Measurements from ENCODE around the gene SEC61A1.

Gene SEC61A1

DNA sequence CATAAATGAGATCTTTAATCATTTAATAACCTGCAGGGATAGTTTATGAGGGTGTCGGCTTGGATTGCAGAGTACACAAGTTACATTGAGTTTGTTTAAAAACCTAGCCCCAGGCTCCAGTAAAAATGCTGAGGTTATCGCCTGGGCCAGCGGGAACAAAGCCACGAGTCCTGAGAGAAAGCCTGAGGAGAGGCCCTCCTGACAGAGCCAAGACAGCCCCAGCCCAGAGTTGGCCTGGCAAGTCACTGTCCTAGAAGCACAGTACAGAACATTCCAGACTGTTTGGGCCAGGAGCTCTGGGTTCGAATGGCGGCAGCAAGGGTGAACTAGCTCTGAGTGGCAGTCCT is 32.4 kb downstream of the SEC61A1 start:
- H3K4me3 ChIP-seq (replicated peaks; ENCODE audit: low read depth, low read length): no peak overlapping the region
- no peak for DNase-seq (ENCODE audit: extremely low read depth, low read depth)
- TF ChIP-seq, protein P1, sequence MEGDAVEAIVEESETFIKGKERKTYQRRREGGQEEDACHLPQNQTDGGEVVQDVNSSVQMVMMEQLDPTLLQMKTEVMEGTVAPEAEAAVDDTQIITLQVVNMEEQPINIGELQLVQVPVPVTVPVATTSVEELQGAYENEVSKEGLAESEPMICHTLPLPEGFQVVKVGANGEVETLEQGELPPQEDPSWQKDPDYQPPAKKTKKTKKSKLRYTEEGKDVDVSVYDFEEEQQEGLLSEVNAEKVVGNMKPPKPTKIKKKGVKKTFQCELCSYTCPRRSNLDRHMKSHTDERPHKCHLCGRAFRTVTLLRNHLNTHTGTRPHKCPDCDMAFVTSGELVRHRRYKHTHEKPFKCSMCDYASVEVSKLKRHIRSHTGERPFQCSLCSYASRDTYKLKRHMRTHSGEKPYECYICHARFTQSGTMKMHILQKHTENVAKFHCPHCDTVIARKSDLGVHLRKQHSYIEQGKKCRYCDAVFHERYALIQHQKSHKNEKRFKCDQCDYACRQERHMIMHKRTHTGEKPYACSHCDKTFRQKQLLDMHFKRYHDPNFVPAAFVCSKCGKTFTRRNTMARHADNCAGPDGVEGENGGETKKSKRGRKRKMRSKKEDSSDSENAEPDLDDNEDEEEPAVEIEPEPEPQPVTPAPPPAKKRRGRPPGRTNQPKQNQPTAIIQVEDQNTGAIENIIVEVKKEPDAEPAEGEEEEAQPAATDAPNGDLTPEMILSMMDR (IDR thresholded peaks at IDR 0.05; ENCODE audit: low read depth, low read length, missing control alignments): no peak

DNA sequence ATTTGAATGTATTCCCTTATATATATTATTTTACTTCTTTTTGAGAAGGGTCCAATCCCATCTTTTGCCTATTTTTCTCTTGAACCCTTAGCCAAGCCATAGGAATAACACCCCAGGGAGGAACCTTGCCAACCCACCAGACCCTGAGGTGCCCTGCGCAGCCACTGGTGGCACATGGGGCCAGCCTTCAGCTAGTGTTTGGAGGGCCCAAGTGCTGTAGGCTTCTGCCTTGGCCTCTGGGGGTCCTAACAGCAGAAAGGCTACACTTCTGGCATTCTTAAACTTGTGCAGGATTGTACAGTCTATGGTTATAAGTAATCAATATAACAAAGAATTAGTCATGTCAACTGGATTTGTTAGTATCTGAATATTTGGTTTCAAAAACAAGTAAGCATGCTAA is 36.9 kb downstream of the SEC61A1 start:
- H3K4me3 ChIP-seq (replicated peaks; ENCODE audit: low read depth, low read length): no peak overlapping the region
- TF ChIP-seq, protein P1 (IDR thresholded peaks at IDR 0.05; ENCODE audit: low read depth, low read length, missing control alignments): no peak
- no peak for DNase-seq (ENCODE audit: extremely low read depth, low read depth)

DNA sequence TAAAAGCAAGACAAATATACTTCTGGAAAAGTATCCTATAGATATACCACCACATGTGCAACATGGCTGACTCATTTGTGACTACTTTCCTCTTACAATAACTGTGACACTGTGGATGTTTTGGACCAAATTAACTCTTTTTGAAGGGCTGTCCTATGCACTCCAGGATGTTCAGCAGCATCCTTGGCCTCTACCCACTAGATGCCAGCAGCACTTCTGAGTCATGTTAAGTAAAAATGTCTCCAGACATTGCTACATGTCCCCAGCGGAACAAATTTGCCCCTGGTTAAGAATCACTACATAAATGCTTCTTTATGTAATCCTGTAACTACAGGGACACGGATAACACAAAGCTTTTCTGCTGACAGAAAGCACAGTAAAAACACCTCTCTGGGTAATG is 39.3 kb downstream of the SEC61A1 start:
- no peak for DNase-seq (ENCODE audit: extremely low read depth, low read depth)
- H3K4me3 ChIP-seq (replicated peaks; ENCODE audit: low read depth, low read length): no peak overlapping the region
- TF ChIP-seq, protein P1 (IDR thresholded peaks at IDR 0.05; ENCODE audit: low read depth, low read length, missing control alignments): no peak

DNA sequence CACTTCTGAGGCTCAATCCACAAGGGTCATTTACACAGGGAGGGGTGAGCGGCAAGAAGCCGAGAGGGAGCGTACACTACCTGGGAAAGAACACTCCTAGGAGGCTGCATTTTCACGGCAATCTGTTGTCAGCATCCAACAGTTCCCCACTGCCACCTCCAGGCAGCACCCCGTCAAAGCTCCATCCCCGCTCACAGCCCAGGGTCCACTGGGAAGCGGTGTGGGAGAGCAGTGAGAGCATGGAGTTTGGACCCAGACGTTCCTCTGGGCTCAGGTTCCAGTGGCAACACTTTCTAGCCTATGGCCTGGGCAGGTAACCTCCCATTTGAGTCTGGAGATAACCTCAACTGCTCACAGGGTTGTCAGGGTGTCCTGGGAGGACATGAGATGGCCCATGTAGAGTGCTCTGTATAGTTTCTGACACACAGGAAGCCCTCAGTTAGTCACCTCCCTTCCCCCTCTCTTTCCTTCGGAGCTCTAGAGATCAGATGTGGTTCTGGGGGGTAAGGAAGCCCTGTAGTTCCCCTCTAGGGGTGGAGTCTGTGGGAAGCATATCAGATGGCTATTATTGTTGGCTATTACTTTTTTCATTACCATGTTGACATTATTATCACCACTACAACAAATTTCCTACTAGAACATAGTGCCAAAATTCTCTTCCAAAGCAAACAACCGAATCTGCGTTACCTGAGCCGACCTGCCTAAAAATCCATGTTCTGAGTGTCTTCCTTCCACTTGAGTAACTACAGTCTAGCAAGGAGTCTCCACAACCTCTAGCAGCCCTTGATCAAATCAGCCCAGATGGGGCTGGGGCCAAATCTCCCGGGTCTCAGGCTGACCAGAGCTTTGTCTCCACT is 42.3 kb downstream of the SEC61A1 start:
- no peak for DNase-seq (ENCODE audit: extremely low read depth, low read depth)
- TF ChIP-seq, protein P1 (IDR thresholded peaks at IDR 0.05; ENCODE audit: low read depth, low read length, missing control alignments): no peak
- H3K4me3 ChIP-seq (replicated peaks; ENCODE audit: low read depth, low read length): no peak overlapping the region

DNA sequence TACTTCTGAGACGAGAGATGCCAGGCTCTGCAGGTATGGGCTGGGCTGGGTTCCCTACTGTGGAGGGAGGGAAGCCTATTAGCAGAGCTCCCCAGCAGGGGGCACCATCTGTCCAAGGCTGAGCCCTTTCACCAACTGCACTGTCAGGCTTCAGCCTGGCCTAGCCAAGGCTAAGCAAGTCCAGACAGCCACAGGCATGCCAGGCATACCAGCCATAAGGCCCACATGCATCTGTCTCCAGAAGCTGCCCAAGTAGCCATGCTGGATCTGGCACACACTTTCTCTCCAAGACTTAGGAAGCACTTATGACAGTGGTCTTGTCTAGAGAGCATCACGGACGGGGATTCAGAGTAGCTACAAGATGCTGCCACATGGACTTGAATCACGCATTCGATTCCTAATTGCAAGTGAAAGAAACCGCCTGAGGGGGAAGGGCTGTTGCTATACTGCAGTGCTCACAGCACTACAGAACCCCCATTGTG is 43.0 kb downstream of the SEC61A1 start:
- DNase-seq (ENCODE audit: extremely low read depth, low read depth): peak; percentile 59
- TF ChIP-seq, protein P1 (IDR thresholded peaks at IDR 0.05; ENCODE audit: low read depth, low read length, missing control alignments): peak; percentile 84
- no peak overlapping the region for H3K4me3 ChIP-seq (replicated peaks; ENCODE audit: low read depth, low read length)

DNA sequence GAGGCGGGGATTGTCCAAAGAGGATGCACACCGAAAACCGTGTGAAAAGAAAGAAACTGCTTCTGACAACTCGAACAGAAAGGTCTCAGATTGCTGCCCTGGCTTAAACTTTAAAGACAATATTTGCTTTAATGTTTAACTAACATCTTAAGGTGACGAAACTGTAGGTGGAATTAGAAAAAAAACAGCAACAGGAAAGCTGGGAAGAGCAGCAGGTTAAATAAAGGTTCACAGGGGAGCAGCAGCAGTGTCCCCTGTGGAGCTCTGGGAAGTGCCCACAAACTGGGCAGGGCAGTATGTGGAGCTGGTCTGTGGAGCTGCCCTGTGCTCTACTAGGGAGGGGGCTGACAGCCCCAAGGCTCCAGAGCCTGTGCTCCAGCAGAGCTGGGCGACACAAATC is 46.0 kb downstream of the SEC61A1 start:
- no peak for DNase-seq (ENCODE audit: extremely low read depth, low read depth)
- TF ChIP-seq, protein P1 (IDR thresholded peaks at IDR 0.05; ENCODE audit: low read depth, low read length, missing control alignments): no peak
- no peak overlapping the region for H3K4me3 ChIP-seq (replicated peaks; ENCODE audit: low read depth, low read length)
